B cell (primary cell): Measurements from ENCODE around the gene KDF1. TPM values are rescaled to one million over a fixed set of nuclear protein-coding genes. Genes with fewer than 3 reads are reported as not detected.

ENCODE experiments used
- ATAC-seq: fragments of 200-7000 bp; cut with Tn5 transposase; one replicate; pipeline ENCODE4 v1.10.0; 2021; ENCODE audit warnings: low read depth, mild to moderate bottlenecking, moderate number of reproducible peaks, moderate library complexity
- CTCF ChIA-PET: fragments of 350-600 bp; sonication (Branson Sonifier 250); formaldehyde crosslinking; loops from one replicate; lab custom pipeline; 2021; ENCODE audit warnings: antibody characterized with exemption, inconsistent platforms; lab: Charles Lee
- POLR2A ChIA-PET: fragments of 350-600 bp; sonication (Branson Sonifier 250); formaldehyde crosslinking; loops from one replicate; lab custom pipeline; 2021; ENCODE audit warnings: antibody characterized with exemption; lab: Charles Lee
- DNase-seq: peaks from one replicate; pipeline ENCODE4 v3.0.0; 2013
- H2AFZ ChIP-seq: 2 replicates; pipeline ENCODE4 v1.6.1; 2012; ENCODE audit warnings: mild to moderate bottlenecking, low read depth, low read length; ENCODE audit not compliant: insufficient read depth, poor library complexity, severe bottlenecking
- H3K27ac ChIP-seq, 2 donors: 1 replicate in 1 of 2; 2 replicates in 1 of 2; pipeline ENCODE4 v1.5.1; 2012 to 2013; ENCODE audit warnings: low read length in 2 of 2, mild to moderate bottlenecking in 2 of 2, moderate library complexity in 1 of 2
- H3K27me3 ChIP-seq, 4 experiments: fragments of 200-600 bp in 1 of 4; sonication (generic) in 1 of 4; replicated peaks in 1 of 4; 1 replicate in 2 of 4; 2 replicates in 2 of 4; pipeline versions ENCODE4 v1.6.1 to v1.7.0; 2013 to 2016; ENCODE audit warnings: low read length in 3 of 4, mild to moderate bottlenecking in 2 of 4, mixed read lengths in 1 of 4, moderate library complexity in 1 of 4; ENCODE audit not compliant: insufficient read depth in 4 of 4, control insufficient read depth in 3 of 4; ENCODE audit errors: control extremely low read depth in 1 of 4
- H3K36me3 ChIP-seq, 2 experiments: replicated peaks in 1 of 2; 1 replicate in 1 of 2; 2 replicates in 1 of 2; pipeline versions ENCODE4 v1.6.1 to v1.7.1; 2013; ENCODE audit warnings: low read length in 1 of 2; ENCODE audit not compliant: insufficient read depth in 2 of 2, control insufficient read depth in 1 of 2; ENCODE audit errors: control extremely low read depth in 1 of 2, extremely low read depth in 1 of 2
- H3K4me1 ChIP-seq, 2 donors: fragments of 200-600 bp in 1 of 2; sonication (generic) in 1 of 2; 1 replicate in 1 of 2; 2 replicates in 1 of 2; pipeline versions ENCODE4 v1.5.1 to v1.6.1; 2013 to 2017; ENCODE audit warnings: low read length in 2 of 2; ENCODE audit not compliant: control insufficient read depth in 2 of 2, insufficient read depth in 2 of 2
- H3K4me2 ChIP-seq: replicated peaks from 2 replicates; pipeline ENCODE3; 2012; ENCODE audit warnings: mild to moderate bottlenecking, low read depth, low read length; ENCODE audit not compliant: poor library complexity, severe bottlenecking
- H3K4me3 ChIP-seq, 5 experiments: fragments of 200-600 bp in 1 of 5; sonication (generic) in 1 of 5; 1 replicate in 3 of 5; 2 replicates in 2 of 5; pipeline versions ENCODE4 v1.5.1 to v1.7.0; 2011 to 2016; ENCODE audit warnings: low read length in 4 of 5, mild to moderate bottlenecking in 4 of 5, low read depth in 2 of 5, control low read depth in 1 of 5, moderate library complexity in 1 of 5; ENCODE audit not compliant: insufficient read depth in 1 of 5; ENCODE audit errors: control extremely low read depth in 1 of 5, extremely low read depth in 1 of 5
- H3K79me2 ChIP-seq: fragments of 200-600 bp; sonication (generic); one replicate; pipeline ENCODE4 v1.6.0; 2016; ENCODE audit warnings: low read length; ENCODE audit not compliant: control insufficient read depth, insufficient read depth
- H3K9ac ChIP-seq: fragments of 200-600 bp; sonication (generic); 2 replicates; pipeline ENCODE4 v1.6.1; 2017; ENCODE audit warnings: mild to moderate bottlenecking, low read length, moderate library complexity
- H3K9me3 ChIP-seq, 3 donors: one replicate each; pipeline versions ENCODE4 v1.6.1 to v1.7.1; 2013; ENCODE audit warnings: low read length in 2 of 3; ENCODE audit not compliant: control insufficient read depth in 2 of 3, insufficient read depth in 1 of 3; ENCODE audit errors: control extremely low read depth in 1 of 3
- H4K20me1 ChIP-seq: 2 replicates; pipeline ENCODE4 v1.6.0; 2012; ENCODE audit warnings: mild to moderate bottlenecking, low read length; ENCODE audit not compliant: insufficient read depth, control insufficient read depth, poor library complexity, severe bottlenecking
- H3K27ac Mint-ChIP-seq: one replicate; pipeline ENCODE4 v1.8.0; 2021; ENCODE audit warnings: mixed read lengths
- H3K27me3 Mint-ChIP-seq: one replicate; pipeline ENCODE4 v1.8.0; 2021; ENCODE audit warnings: mixed read lengths
- H3K4me1 Mint-ChIP-seq: one replicate; pipeline ENCODE4 v1.8.0; 2021; ENCODE audit warnings: mixed read lengths
- H3K4me3 Mint-ChIP-seq: one replicate; pipeline ENCODE4 v1.8.0; 2021; ENCODE audit warnings: mixed read lengths
- H3K9me3 Mint-ChIP-seq: one replicate; pipeline ENCODE4 v1.8.0; 2022; ENCODE audit warnings: mixed read lengths; ENCODE audit not compliant: insufficient read depth
- CTCF ChIP-seq: fragments of 200-600 bp; IDR thresholded peaks from one replicate; pipeline ENCODE4 v1.8.0; 2022; ENCODE audit warnings: antibody characterized with exemption, mild to moderate bottlenecking
- EZH2 ChIP-seq: IDR thresholded peaks from 2 replicates; pipeline ENCODE4 v1.6.1; 2012; ENCODE audit warnings: borderline replicate concordance, low read depth, mild to moderate bottlenecking, moderate library complexity, low read length; ENCODE audit not compliant: insufficient read depth, poor library complexity, severe bottlenecking
- WGBS: methylation state at CpG from one replicate; pipeline ENCODE4 v1.1.5; 2013; ENCODE audit warnings: missing lambda C conversion rate; ENCODE audit not compliant: insufficient coverage; 5-methylcytosine and 5-hydroxymethylcytosine counted together
- intact Hi-C: fragments of 100-400 bp; cut with micrococcal nuclease; formaldehyde crosslinking; loops from one replicate; pipeline ENCODE4 v1.10.0; 2022
- polyA plus RNA-seq: library from polyadenylated mRNA; depleted of rRNA; stranded (reverse); fragments of >200 nt; gene quantifications from 2 replicates; pipeline ENCODE4 v1.2.3, GENCODE V29; 2012
- total RNA-seq, 2 donors: library from RNA; stranded (reverse); fragments of 120-200 nt in 1 of 2; gene quantifications; 1 replicate in 1 of 2; 2 replicates in 1 of 2; pipeline versions ENCODE4 v1.2.3 to v1.2.4, GENCODE V29; 2013 to 2022

The KDF1 gene
- total and polyA plus RNA-seq, 2 donors (not counting 1 experiment from before 2014, with no cell fraction given) = 0.74 to 2.6 TPM

GRCh38 chr1:26913754-26914619 lies 46.3 kb downstream of the KDF1 start, which contains the start of gene NR0B2:
Gene NR0B2 (minus strand): TSS chr1:26913975. CDS start chr1:26913940, 35 bp downstream.
- Histone ChIP-seq H3K4me1 (no peaks in the 10 kb centered on the region), H3K9ac (no peak within 1 kb of the TSS), H2AFZ (no peak within 1 kb of the TSS), H3K4me3 (no peak within 1 kb of the TSS), H3K36me3 (no peaks in the 10 kb centered on the region), H3K27ac (no peak within 1 kb of the TSS), H3K27me3 (no peaks in the 10 kb centered on the region), H3K4me2 (no peak within 1 kb of the TSS), H3K9me3 (no peaks in the 10 kb centered on the region), H3K79me2 (no peaks in the 10 kb centered on the region), H4K20me1 (no peaks in the 10 kb centered on the region)
- Mint-ChIP-seq H3K27ac (no peak within 1 kb of the TSS), H3K4me3 (no peak within 1 kb of the TSS), H3K4me1 (no peaks in the 10 kb centered on the region), H3K9me3 (no peaks in the 10 kb centered on the region), H3K27me3 (peaks cover 5% of the 10 kb centered on the region)
- DNase-seq (no peak), ATAC-seq (no peak)
- TF ChIP-seq EZH2 (no peak), CTCF (no peak)
- ChIA-PET POLR2A (no interaction called here), CTCF (no interaction called here)
- WGBS = 91% methylated on average over 14 of the region's 16 CpGs
- intact Hi-C loops = no loop called here

GRCh38 chr1:26913389-26913753 lies 46.9 kb downstream of the KDF1 start:
- no peak for ATAC-seq
- no peak overlapping the region for H3K4me3 Mint-ChIP-seq
- ChIA-PET POLR2A (no interaction called here), CTCF (no interaction called here)
- H3K9me3 ChIP-seq = no peaks in the 10 kb centered on the region
- no peaks in the 10 kb centered on the region for H3K9me3 Mint-ChIP-seq
- 86% methylated on average over 5 of the region's 5 CpGs for WGBS
- no peaks in the 10 kb centered on the region for H3K36me3 ChIP-seq
- no peak for DNase-seq
- H3K4me1 Mint-ChIP-seq = no peaks in the 10 kb centered on the region
- no peaks in the 10 kb centered on the region for H3K79me2 ChIP-seq
- H3K27me3 ChIP-seq = no peaks in the 10 kb centered on the region
- no peak overlapping the region for H3K9ac ChIP-seq
- H3K27ac ChIP-seq = no peak overlapping the region
- no peak overlapping the region for H3K4me2 ChIP-seq
- H4K20me1 ChIP-seq = no peaks in the 10 kb centered on the region
- H3K27me3 Mint-ChIP-seq = peaks cover 5% of the 10 kb centered on the region
- H2AFZ ChIP-seq = no peak overlapping the region
- no peak for TF ChIP-seq EZH2
- H3K4me3 ChIP-seq = no peak overlapping the region
- no peaks in the 10 kb centered on the region for H3K4me1 ChIP-seq
- H3K27ac Mint-ChIP-seq = no peak overlapping the region
- intact Hi-C loops = no loop called here
